AG04450 (cell line): Measurements from ENCODE around the gene MCMBP. TPM values are rescaled to one million over a fixed set of nuclear protein-coding genes. Genes with fewer than 3 reads are reported as not detected.
A peak's percentile ranks its signal among the peaks of the same experiment; 100 is the strongest.

Experiments used
- CTCF ChIA-PET: fragments of 300-600, 350-600 bp; formaldehyde crosslinking; extraction: SDS; loops from one replicate; lab custom pipeline; 2022; ENCODE audit warnings: antibody characterized with exemption, inconsistent platforms; lab: Charles Lee
- POLR2A ChIA-PET: fragments of 350-600 bp; formaldehyde crosslinking; extraction: SDS; loops from one replicate; lab custom pipeline; 2021; ENCODE audit warnings: antibody characterized with exemption, inconsistent platforms; lab: Yijun Ruan, JAX
- DNase-seq: peaks from one replicate; pipeline ENCODE4 v3.0.0-alpha.2; 2011; ENCODE audit warnings: low read depth, low spot score
- H3K27ac ChIP-seq: one replicate; pipeline ENCODE4 v1.5.1; 2012; ENCODE audit warnings: low read depth, low read length, control low read depth
- H3K27me3 ChIP-seq: one replicate; pipeline ENCODE4 v1.6.0; 2012; ENCODE audit warnings: low read length; ENCODE audit not compliant: control insufficient read depth, insufficient read depth
- H3K4me3 ChIP-seq: 2 replicates; pipeline ENCODE4 v1.5.1; 2011; ENCODE audit warnings: mild to moderate bottlenecking, low read depth, low read length, control low read depth
- H3K9me3 ChIP-seq: 2 replicates; pipeline ENCODE4 v1.5.1; 2012; ENCODE audit warnings: low read length; ENCODE audit not compliant: control insufficient read depth, insufficient read depth
- CTCF ChIP-seq: IDR thresholded peaks from 2 replicates; pipeline ENCODE4 v1.5.1; 2011; ENCODE audit warnings: low read depth, low read length, control low read depth, inconsistent platforms
- polyA plus RNA-seq: library from polyadenylated mRNA; depleted of rRNA; stranded (reverse); fragments of >200 nt; gene quantifications from 2 replicates; pipeline ENCODE4 v1.2.3, GENCODE V29; 2011

MCMBP gene
- polyA plus RNA-seq, 1 experiment = 61.4 TPM

DNA sequence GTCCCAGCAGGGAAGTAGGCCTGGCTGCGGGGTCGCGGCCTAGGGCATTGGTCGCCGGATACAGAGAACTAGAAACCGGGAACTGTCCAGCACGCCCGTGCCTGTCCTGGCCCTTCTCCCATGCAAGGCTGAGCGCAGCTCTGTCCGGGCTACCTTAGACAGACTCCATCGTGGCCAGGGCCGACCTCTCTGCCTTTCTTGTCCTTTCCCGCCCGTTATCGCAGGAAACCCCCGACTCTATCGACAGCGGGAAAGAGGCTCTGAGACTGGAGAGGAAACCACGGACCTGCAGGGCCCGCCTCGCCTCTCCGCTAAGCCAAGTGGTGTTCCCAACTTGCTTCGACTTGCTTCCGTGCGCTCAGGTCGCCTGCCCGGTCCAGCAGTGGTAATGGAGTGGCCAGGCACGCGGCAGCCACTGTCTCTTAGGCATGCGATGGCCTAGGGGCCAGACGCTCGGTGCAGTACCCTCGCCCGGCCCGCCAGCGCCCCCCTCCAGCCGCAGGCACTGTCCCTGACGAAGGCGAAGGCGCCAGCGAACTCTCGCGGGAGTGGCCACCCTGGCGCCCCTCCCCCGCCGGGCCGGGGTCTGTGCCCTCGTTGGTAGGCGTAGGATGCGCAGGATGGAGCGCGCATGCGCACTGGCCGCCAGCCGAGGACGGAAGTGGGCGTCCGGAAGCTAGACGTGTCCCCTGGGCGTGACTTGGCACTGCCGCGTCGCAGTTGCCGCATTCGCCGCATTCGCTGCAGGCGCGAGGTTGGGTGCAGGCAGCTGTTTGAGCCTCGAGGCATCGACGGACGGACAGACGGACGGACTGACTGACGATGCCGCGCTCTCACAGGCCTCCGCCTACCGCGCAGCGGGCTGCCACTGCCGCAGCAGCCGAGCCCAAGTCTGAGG is 54.4 kb downstream of the MCMBP start:
- Histone ChIP-seq H3K9me3 (peaks cover 9% of the 10 kb centered on the region; the same call in 1 of the 2 replicates), H3K4me3 (peak overlapping the region; percentile 57), H3K27me3 (no peaks in the 10 kb centered on the region), H3K27ac (no peak overlapping the region)
- ChIA-PET CTCF (interaction anchor here (0.6 to 1.1 kb wide), 2 partner anchors 42 to 68 kb away, joined by 3 to 4 read pairs; no protein-coding TSS in a partner anchor), POLR2A (interaction anchor here (0.5 to 1.0 kb wide), 6 partner anchors 31 to 112 kb away, joined by 3 to 6 read pairs (median 4); partner anchors contain the start of gene INPP5F)
- peak; percentile 13 for DNase-seq
- TF ChIP-seq CTCF = peak; percentile 11; the same call in 1 of the 2 replicates

DNA sequence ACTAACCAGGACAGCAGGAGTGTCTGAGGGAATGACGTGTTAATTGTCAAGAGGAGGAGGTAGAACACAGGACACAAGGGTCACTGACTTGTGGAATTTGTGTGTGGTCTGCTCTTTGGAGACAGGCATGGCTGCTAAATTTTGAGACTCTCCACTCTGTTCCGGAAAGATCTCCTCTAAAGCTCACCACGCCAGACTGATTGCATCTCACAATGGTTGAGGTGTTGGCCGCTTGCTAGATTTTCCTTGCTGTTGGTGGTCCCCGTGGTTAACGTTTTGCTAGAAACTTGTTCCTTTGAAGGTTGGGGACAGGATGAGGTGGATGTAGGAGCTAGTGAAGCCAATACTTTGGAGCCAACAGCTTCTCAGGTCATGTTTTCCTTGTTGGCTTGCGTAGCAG is 57.0 kb downstream of the MCMBP start:
- no peak for TF ChIP-seq CTCF
- Histone ChIP-seq H3K27me3 (no peaks in the 10 kb centered on the region), H3K9me3 (peaks cover 9% of the 10 kb centered on the region; the same call in 1 of the 2 replicates), H3K27ac (no peak overlapping the region), H3K4me3 (no peak overlapping the region)
- ChIA-PET POLR2A (no interaction called here), CTCF (interaction anchor here (0.8 kb wide), 1 partner anchor 65 kb away, joined by 3 read pairs; no protein-coding TSS in a partner anchor)
- no peak for DNase-seq

DNA sequence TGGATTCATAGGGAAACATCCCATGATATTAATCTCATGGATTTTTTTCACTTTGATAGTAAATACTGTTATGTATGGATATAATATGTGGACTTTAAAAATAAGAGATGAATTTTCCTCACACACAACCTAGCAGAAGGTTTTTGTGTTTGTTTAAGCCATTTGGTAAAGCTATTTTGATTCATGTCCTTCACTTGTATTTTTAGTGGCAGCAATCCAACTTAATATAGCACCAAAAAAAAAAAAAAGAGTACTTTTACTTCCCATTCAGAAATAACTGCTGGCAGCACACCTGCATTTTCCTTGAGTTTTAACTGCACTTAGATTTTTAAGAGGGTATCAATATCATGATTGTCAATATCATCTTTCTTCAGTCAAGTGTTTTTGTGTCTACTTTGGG is 60.0 kb downstream of the MCMBP start:
- H3K4me3 ChIP-seq = no peak overlapping the region
- H3K9me3 ChIP-seq = no peaks in the 10 kb centered on the region
- TF ChIP-seq CTCF = no peak
- H3K27me3 ChIP-seq = no peaks in the 10 kb centered on the region
- H3K27ac ChIP-seq = no peak overlapping the region
- CTCF ChIA-PET = interaction anchor here (0.7 to 1.5 kb wide), 2 partner anchors 12 to 47 kb away, joined by 3 to 4 read pairs; no protein-coding TSS in a partner anchor
- POLR2A ChIA-PET = no interaction called here
- no peak for DNase-seq

- TF ChIP-seq CTCF = no peak
- POLR2A ChIA-PET = no interaction called here
- DNase-seq = no peak
- no peak overlapping the region for H3K27ac ChIP-seq
- CTCF ChIA-PET = interaction anchor here (1.1 to 2.5 kb wide), 3 partner anchors 49 to 60 kb away, joined by 3 to 11 read pairs (median 4); no protein-coding TSS in a partner anchor
- no peaks in the 10 kb centered on the region for H3K27me3 ChIP-seq
- no peaks in the 10 kb centered on the region for H3K9me3 ChIP-seq
- H3K4me3 ChIP-seq = no peak overlapping the region
These were observed 61.5 kb downstream of the MCMBP start for GRCh38 chr10:119811122-119811521.
